OCI-LY1 (cell line): ENCODE measurements around the gene SUFU.

Experiments
- H2AFZ ChIP-seq: fragments of 200-600 bp; sonication (generic), shearing (Covaris generic); 2 replicates; pipeline ENCODE4 v1.6.0; 2014; ENCODE audit warnings: antibody characterized with exemption, mild to moderate bottlenecking, low read length
- H3F3A ChIP-seq: fragments of 200-600 bp; sonication (generic), shearing (Covaris generic); 2 replicates; pipeline ENCODE4 v1.6.0; 2014; ENCODE audit warnings: mild to moderate bottlenecking, antibody characterized with exemption, low read length, moderate library complexity; ENCODE audit not compliant: insufficient read depth
- H3K27ac ChIP-seq: fragments of 200-600 bp; sonication (generic); 2 replicates; pipeline ENCODE4 v1.5.1; 2014; ENCODE audit warnings: low read length, mixed run types, mild to moderate bottlenecking, low read depth; ENCODE audit not compliant: poor library complexity, severe bottlenecking
- H3K27me3 ChIP-seq: fragments of 200-600 bp; sonication (generic); 2 replicates; pipeline ENCODE4 v1.6.0; 2014; ENCODE audit warnings: antibody characterized with exemption, mild to moderate bottlenecking, low read length, moderate library complexity; ENCODE audit not compliant: insufficient read depth
- H3K36me3 ChIP-seq: fragments of 200-600 bp; sonication (generic); 2 replicates; pipeline ENCODE4 v1.6.1; 2014; ENCODE audit warnings: mild to moderate bottlenecking, antibody characterized with exemption, low read length, moderate library complexity, mixed read lengths; ENCODE audit not compliant: insufficient read depth
- H3K4me1 ChIP-seq: fragments of 200-600 bp; sonication (generic); 2 replicates; pipeline ENCODE4 v1.5.1; 2014; ENCODE audit warnings: mild to moderate bottlenecking, low read length, moderate library complexity; ENCODE audit not compliant: insufficient read depth, severe bottlenecking
- H3K4me2 ChIP-seq: fragments of 200-600 bp; sonication (generic), shearing (Covaris generic); 2 replicates; pipeline ENCODE4 v1.6.1; 2014; ENCODE audit warnings: low read length
- H3K4me3 ChIP-seq: fragments of 200-600 bp; sonication (generic); 2 replicates; pipeline ENCODE4 v1.5.1; 2014; ENCODE audit warnings: low read length, low read depth, mild to moderate bottlenecking, mixed read lengths; ENCODE audit not compliant: poor library complexity, severe bottlenecking
- H3K79me2 ChIP-seq: fragments of 200-600 bp; shearing (Covaris generic); 2 replicates; pipeline ENCODE4 v1.6.1; 2016; ENCODE audit warnings: mixed run types, low read length, mixed read lengths; ENCODE audit not compliant: insufficient read depth
- H3K9ac ChIP-seq: fragments of 200-600 bp; sonication (generic), shearing (Covaris generic); 2 replicates; pipeline ENCODE4 v1.6.1; 2014; ENCODE audit warnings: mild to moderate bottlenecking, low read length, mixed read lengths
- H3K9me2 ChIP-seq: fragments of 200-600 bp; sonication (generic), shearing (Covaris generic); 2 replicates; pipeline ENCODE4 v1.6.1; 2014; ENCODE audit warnings: low read depth, mild to moderate bottlenecking, low read length, mixed read lengths
- H3K9me3 ChIP-seq: fragments of 200-600 bp; shearing (Covaris generic); 2 replicates; pipeline ENCODE4 v1.6.1; 2014; ENCODE audit warnings: low read length, mixed read lengths
- H4K20me1 ChIP-seq: fragments of 200-600 bp; sonication (generic), shearing (Covaris generic); 2 replicates; pipeline ENCODE4 v1.6.0; 2016; ENCODE audit warnings: mild to moderate bottlenecking, low read length; ENCODE audit not compliant: insufficient read depth
- CTCF ChIP-seq: fragments of 200-600 bp; sonication (generic), shearing (Covaris generic); IDR thresholded peaks from 2 replicates; pipeline ENCODE4 v1.5.1; 2017; ENCODE audit warnings: mild to moderate bottlenecking, antibody characterized with exemption, low read length, moderate library complexity, mixed read lengths
- EZH2 ChIP-seq: fragments of 200-600 bp; sonication (generic), shearing (Covaris generic); IDR thresholded peaks from 2 replicates; pipeline ENCODE4 v1.8.0; 2017; ENCODE audit warnings: borderline replicate concordance, mixed run types, mild to moderate bottlenecking, antibody characterized with exemption, low read length, moderate library complexity, mixed read lengths

Gene SUFU

DNA sequence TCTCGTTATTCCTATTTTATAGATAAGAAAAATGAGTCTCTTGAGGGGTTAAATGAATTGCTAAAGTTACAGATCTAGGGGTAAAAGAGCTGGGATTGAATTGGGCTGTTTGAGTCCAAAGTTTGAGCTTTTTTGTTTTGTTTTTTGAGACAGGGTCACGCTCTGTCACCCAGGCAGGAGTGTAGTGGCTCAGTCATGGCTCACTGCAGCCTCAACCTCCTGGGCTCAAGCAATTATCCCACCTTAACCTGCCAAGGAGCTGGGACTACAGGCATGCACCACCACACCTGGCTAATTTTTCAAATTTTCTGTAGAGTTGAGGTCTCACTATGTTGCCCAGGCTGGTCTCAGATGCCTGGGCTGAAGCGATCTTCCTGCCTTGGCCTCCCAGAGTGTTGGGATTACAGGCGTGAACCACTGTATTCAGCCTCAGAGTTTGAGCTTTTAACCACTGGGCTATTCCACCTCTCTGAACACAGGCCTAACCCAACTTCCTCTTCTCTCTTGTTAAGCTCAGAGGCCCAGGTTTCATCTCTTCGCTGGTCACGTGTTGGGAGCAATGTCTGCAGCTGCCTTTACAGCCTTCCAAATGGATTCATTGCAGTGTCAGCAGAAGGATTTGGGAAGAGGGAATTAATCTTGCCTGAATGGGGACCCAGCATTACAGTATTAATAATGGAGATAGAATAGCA lies 8.0 kb downstream of the SUFU start:
- Histone ChIP-seq H3K9me2 (no peaks in the 10 kb centered on the region), H3K4me2 (peak overlapping the region; percentile 39; the same call in 1 of the 2 replicates), H3K4me1 (peaks cover 13% of the 10 kb centered on the region), H2AFZ (no peak overlapping the region), H3K36me3 (peaks cover 13% of the 10 kb centered on the region; the same call in 1 of the 2 replicates), H3K9ac (no peak overlapping the region), H3F3A (no peaks in the 10 kb centered on the region), H3K9me3 (no peaks in the 10 kb centered on the region), H3K27me3 (no peaks in the 10 kb centered on the region), H3K4me3 (no peak overlapping the region), H4K20me1 (no peaks in the 10 kb centered on the region), H3K79me2 (no peaks in the 10 kb centered on the region), H3K27ac (peak overlapping the region; percentile 85)
- TF ChIP-seq EZH2 (no peak), CTCF (no peak)

GRCh38 chr10:102514487-102515311 lies 10.9 kb downstream of the SUFU start:
- Histone ChIP-seq H3K36me3 (peaks cover 10% of the 10 kb centered on the region; the same call in 1 of the 2 replicates), H3K4me1 (peaks cover 13% of the 10 kb centered on the region), H3K9me2 (no peaks in the 10 kb centered on the region), H3K9ac (no peak overlapping the region), H3K4me2 (no peak overlapping the region), H3F3A (no peaks in the 10 kb centered on the region), H2AFZ (no peak overlapping the region), H4K20me1 (no peaks in the 10 kb centered on the region), H3K79me2 (no peaks in the 10 kb centered on the region), H3K4me3 (no peak overlapping the region), H3K27ac (no peak overlapping the region), H3K27me3 (no peaks in the 10 kb centered on the region), H3K9me3 (no peaks in the 10 kb centered on the region)
- TF ChIP-seq EZH2 (no peak), CTCF (no peak)

DNA sequence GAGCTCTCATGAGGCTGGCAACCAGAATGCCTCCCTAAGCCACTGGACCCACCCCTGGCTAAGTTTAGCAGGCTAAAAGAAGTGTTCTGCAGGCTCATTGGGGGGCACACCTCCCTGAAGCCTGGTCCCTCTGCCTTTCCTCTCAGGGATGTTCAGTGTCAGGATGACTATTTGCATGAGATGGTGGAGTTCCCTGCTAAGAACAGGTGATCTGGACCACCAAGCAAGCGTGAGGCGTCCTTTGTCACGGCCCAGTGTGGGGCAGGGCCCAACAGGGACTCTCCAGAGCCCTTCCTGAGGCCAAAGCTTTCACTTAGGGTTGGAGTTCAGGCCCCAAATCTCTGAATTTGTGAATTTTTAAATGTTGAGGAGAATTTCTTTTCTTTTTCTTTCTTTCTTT lies 12.0 kb downstream of the SUFU start:
- Histone ChIP-seq H3K27ac (no peak overlapping the region), H3K9me3 (no peaks in the 10 kb centered on the region), H3K9me2 (no peaks in the 10 kb centered on the region), H4K20me1 (no peaks in the 10 kb centered on the region), H3K36me3 (peaks cover 7% of the 10 kb centered on the region; the same call in 1 of the 2 replicates), H3K4me2 (no peak overlapping the region), H3K27me3 (no peaks in the 10 kb centered on the region), H3F3A (no peaks in the 10 kb centered on the region), H3K9ac (no peak overlapping the region), H3K79me2 (no peaks in the 10 kb centered on the region), H3K4me1 (peaks cover 13% of the 10 kb centered on the region), H2AFZ (no peak overlapping the region), H3K4me3 (no peak overlapping the region)
- TF ChIP-seq CTCF (no peak), EZH2 (no peak)
